CMK (cell line): ENCODE results near the gene KLHL13.

ENCODE experiments used
- DNase-seq: peaks from one replicate; pipeline ENCODE4 v3.0.0-alpha.2; 2010; ENCODE audit warnings: low read depth

Gene KLHL13

GRCh38 chrX:117860517-117860916, 256.1 kb downstream of the KLHL13 start:
- DNase-seq, result no peak

GRCh38 chrX:117854806-117855205, 261.8 kb downstream of the KLHL13 start:
- no peak for DNase-seq

- no peak for DNase-seq
Measured at GRCh38 chrX:117851025-117851424, 265.6 kb downstream of the KLHL13 start.
